HG02610 (cell line): ENCODE measurements around the gene SND1.

Experiments
- ATAC-seq: cut with Tn5 transposase; IDR thresholded peaks from one replicate; pipeline ENCODE4 v1.9.1; 2021; ENCODE audit warnings: mild to moderate bottlenecking, moderate library complexity; ENCODE audit not compliant: unreplicated experiment

The SND1 gene

GRCh38 chr7:127884066-127884559 lies 232.1 kb downstream of the SND1 start:
- ATAC-seq: no peak

- no peak for ATAC-seq
Measured at GRCh38 chr7:127885222-127885772, 233.3 kb downstream of the SND1 start.

GRCh38 chr7:127885843-127886242 lies 233.8 kb downstream of the SND1 start:
- no peak for ATAC-seq

- ATAC-seq: no peak
Measured at GRCh38 chr7:127886248-127886647, 234.3 kb downstream of the SND1 start.

- no peak for ATAC-seq
Measured at GRCh38 chr7:127887096-127887495, 235.1 kb downstream of the SND1 start.

- ATAC-seq: no peak
Measured at GRCh38 chr7:127887631-127888030, 235.6 kb downstream of the SND1 start.

- ATAC-seq: no peak
Measured at GRCh38 chr7:127888411-127888810, 236.4 kb downstream of the SND1 start.

GRCh38 chr7:127888825-127889224 lies 236.8 kb downstream of the SND1 start:
- ATAC-seq: no peak

GRCh38 chr7:127889677-127890076 lies 237.7 kb downstream of the SND1 start:
- no peak for ATAC-seq

- ATAC-seq: peak; percentile 49
Measured at GRCh38 chr7:127890726-127891125, 238.7 kb downstream of the SND1 start.

GRCh38 chr7:127891144-127891543 lies 239.2 kb downstream of the SND1 start:
- ATAC-seq: no peak

GRCh38 chr7:127891854-127892438 lies 240.0 kb downstream of the SND1 start:
- no peak for ATAC-seq

- ATAC-seq: no peak
Measured at GRCh38 chr7:127892488-127893314, 240.7 kb downstream of the SND1 start.

GRCh38 chr7:127893547-127893946 lies 241.6 kb downstream of the SND1 start:
- ATAC-seq: no peak

GRCh38 chr7:127894588-127894987 lies 242.6 kb downstream of the SND1 start:
- ATAC-seq: no peak

- no peak for ATAC-seq
Measured at GRCh38 chr7:127895360-127895759, 243.4 kb downstream of the SND1 start.

- no peak for ATAC-seq
Measured at GRCh38 chr7:127895814-127896280, 243.9 kb downstream of the SND1 start.

- ATAC-seq: no peak
Measured at GRCh38 chr7:127896659-127897058, 244.7 kb downstream of the SND1 start.

GRCh38 chr7:127897704-127898454 lies 245.9 kb downstream of the SND1 start:
- peak; percentile 34 for ATAC-seq

- ATAC-seq: no peak
Measured at GRCh38 chr7:127899411-127899810, 247.4 kb downstream of the SND1 start.

GRCh38 chr7:127900141-127900540 lies 248.1 kb downstream of the SND1 start:
- no peak for ATAC-seq
